NB4 (cell line): Measurements from ENCODE around the gene DSTN.

ENCODE experiments used
- DNase-seq: peaks from one replicate; pipeline ENCODE4 v3.0.0; 2010; ENCODE audit warnings: low read depth
- H3K4me3 ChIP-seq: one replicate; pipeline ENCODE4 v1.5.1; 2011; ENCODE audit warnings: mild to moderate bottlenecking, low read depth, low read length, moderate library complexity
- MYC ChIP-seq: IDR thresholded peaks from 2 replicates; pipeline ENCODE4 v1.6.1; 2011; ENCODE audit warnings: low read depth, low read length
- POLR2A ChIP-seq: IDR thresholded peaks from 2 replicates; pipeline ENCODE4 v1.6.1; 2011; ENCODE audit warnings: mild to moderate bottlenecking; ENCODE audit not compliant: insufficient read length; ENCODE audit errors: extremely low read depth
- TF ChIP-seq, protein P1 (sequence below): IDR thresholded peaks from one replicate; pipeline ENCODE4 v1.5.1; 2012; ENCODE audit warnings: low read depth, low read length
- TF ChIP-seq, protein P2 (sequence below): IDR thresholded peaks from 2 replicates; pipeline ENCODE4 v1.6.1; 2011; ENCODE audit warnings: low read depth, low read length

Gene DSTN

DNA sequence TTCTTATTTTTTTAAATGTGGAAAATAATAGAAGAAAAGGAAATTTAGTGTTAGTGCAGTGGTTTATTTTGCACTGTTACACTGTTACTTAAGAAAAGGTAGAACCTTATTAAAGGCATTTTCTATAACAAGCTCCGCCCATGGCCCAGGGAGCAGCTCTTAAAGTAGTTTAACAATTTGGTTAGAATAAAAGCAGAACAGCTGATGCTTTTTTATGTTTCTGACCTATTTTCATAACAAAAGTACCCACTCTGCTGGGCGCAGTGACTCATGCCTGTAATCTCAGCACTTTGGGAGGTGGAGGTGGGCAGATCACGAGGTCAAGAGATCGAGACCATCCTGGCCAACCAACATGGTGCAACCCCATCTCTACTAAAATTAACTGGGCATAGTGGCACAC is 32.6 kb downstream of the DSTN start:
- H3K4me3 ChIP-seq: no peak overlapping the region
- TF ChIP-seq, protein P1, sequence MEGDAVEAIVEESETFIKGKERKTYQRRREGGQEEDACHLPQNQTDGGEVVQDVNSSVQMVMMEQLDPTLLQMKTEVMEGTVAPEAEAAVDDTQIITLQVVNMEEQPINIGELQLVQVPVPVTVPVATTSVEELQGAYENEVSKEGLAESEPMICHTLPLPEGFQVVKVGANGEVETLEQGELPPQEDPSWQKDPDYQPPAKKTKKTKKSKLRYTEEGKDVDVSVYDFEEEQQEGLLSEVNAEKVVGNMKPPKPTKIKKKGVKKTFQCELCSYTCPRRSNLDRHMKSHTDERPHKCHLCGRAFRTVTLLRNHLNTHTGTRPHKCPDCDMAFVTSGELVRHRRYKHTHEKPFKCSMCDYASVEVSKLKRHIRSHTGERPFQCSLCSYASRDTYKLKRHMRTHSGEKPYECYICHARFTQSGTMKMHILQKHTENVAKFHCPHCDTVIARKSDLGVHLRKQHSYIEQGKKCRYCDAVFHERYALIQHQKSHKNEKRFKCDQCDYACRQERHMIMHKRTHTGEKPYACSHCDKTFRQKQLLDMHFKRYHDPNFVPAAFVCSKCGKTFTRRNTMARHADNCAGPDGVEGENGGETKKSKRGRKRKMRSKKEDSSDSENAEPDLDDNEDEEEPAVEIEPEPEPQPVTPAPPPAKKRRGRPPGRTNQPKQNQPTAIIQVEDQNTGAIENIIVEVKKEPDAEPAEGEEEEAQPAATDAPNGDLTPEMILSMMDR: no peak
- no peak for TF ChIP-seq POLR2A
- TF ChIP-seq, protein P2, sequence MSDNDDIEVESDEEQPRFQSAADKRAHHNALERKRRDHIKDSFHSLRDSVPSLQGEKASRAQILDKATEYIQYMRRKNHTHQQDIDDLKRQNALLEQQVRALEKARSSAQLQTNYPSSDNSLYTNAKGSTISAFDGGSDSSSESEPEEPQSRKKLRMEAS: no peak
- TF ChIP-seq MYC: no peak
- no peak for DNase-seq

DNA sequence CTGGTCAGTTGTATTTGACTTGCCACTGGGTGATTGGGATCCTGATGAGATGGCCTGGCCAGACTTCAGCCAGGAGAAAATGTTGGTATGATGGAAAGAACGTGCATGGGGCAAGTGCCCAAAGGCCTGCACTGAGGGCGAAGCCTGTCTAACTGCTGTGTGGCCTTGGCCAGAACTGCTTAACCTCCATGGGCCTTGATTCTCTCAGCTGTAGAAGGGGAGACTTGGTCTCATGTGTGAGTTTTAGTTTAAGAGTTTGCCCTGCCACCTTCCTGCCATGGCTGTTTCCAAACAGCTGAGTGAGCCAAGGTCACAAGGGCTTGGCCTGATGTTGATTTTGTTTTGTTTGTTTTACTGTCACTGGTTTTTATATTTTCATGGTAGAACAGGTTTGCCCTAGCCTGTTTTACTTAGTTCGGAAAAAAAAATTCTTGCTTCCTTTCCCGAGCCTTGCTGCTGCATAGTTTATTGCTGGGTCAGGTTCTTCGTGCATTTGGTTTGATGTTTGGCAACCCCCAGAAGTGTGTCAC is 35.3 kb downstream of the DSTN start:
- H3K4me3 ChIP-seq: no peak overlapping the region
- no peak for DNase-seq
- TF ChIP-seq, protein P2: no peak
- no peak for TF ChIP-seq POLR2A
- TF ChIP-seq, protein P1: no peak
- no peak for TF ChIP-seq MYC

DNA sequence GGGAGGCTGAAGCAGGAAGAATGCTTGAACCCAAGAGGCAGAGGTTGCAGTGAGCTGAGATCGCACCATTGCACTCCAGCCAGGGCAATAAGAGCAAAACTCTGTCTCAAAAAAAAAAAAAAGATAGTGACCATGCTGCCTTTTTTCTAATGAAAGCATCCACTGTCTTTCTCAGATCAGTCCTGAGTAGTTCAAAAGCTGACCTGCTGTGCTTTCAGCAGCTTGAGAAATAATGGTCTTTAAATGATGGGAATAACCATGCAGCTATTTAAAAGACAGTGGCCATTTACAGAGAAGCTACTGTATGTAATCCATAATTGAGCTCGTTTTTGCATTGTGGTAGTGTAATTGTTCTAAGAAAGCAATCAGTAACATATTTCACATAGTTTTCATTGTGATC is 36.1 kb downstream of the DSTN start:
- no peak overlapping the region for H3K4me3 ChIP-seq
- no peak for TF ChIP-seq POLR2A
- TF ChIP-seq, protein P1: no peak
- no peak for TF ChIP-seq MYC
- no peak for DNase-seq

DNA sequence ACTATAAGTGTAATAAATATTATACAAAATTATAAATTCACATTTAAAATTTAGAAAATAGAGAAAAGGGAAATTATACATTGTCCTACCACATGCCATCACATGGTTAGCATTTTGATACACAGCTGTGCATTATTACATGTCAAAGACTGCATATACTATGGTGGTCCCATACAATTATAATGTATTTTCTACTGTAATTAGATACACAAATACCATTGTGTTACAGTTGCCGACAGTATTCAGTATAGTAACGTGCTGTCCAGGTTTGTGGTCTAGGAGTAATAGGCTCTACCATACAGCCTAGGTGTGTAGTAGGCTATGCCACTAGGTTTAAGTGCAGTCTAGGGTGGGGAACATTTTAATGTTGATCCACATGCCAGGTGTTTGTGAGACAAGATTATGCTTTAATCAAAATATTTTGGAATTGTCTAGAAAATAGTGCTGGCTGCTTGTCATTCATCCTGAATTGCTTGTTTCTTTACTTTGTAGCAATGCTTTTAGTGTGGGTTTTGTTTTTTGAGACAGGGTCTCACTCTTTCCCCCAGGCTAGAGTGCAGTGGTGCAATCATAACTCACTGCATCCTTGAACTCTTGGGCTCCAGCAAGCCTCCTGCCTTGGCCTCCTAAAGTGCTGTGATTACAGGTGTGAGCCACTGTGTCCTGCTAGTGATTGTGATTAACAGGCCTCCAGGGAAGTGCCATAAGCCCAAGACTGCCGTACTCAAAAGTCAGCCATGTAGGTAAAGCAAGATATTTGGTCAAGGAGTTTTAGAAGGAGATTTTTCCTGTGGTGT is 39.0 kb downstream of the DSTN start:
- no peak for DNase-seq
- no peak overlapping the region for H3K4me3 ChIP-seq
- TF ChIP-seq POLR2A (no peak), MYC (no peak)
- TF ChIP-seq, protein P2: no peak
- TF ChIP-seq, protein P1: no peak

DNA sequence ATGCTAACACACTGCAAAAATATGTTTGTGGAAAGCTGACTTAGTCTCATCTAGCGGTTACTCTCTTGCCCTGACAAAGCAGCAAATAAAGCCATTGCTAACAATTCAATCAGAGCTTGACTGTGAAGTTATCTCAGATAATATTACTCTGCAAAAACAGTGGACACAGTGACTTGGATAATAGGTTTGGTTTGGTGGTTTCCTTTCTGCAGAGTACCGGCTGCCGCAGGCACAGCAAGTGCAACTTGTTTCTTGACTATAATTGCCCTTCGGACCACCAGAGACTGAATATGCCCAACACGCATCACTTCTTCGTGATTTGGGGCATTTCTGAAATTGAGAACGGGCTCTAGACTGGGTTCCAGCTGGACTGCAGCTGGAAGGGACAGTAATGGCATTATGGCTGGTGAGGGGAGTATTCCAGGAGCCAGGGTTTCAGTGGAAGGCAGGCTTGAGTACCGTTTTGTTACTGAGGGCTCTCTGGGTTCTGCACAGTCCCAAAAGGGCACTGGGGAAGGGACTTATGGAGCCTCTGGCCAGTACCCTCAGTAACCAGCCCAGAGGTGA is 40.0 kb downstream of the DSTN start:
- TF ChIP-seq, protein P1: no peak
- TF ChIP-seq, protein P2: no peak
- no peak for TF ChIP-seq POLR2A
- no peak for TF ChIP-seq MYC
- DNase-seq: no peak
- no peak overlapping the region for H3K4me3 ChIP-seq
